Thyroid gland (tissue), 4 donors: Measurements from ENCODE around the gene CD274.

Experiments
- POLR2A ChIP-seq, 2 donors: fragments of 450-650 bp; IDR thresholded peaks; one replicate each; pipeline ENCODE4 v1.6.1; 2017; ENCODE audit warnings: antibody characterized with exemption in 2 of 2, mild to moderate bottlenecking in 2 of 2, moderate library complexity in 1 of 2
- TF ChIP-seq, protein P1 (sequence below), 6 experiments: fragments of 200-600 bp in 3 of 6; fragments of 450-650 bp in 3 of 6; sonication (generic) in 3 of 6; IDR thresholded peaks; one replicate each; pipeline ENCODE4 v1.5.1; 2016 to 2019; ENCODE audit warnings: antibody characterized with exemption in 6 of 6, mild to moderate bottlenecking in 2 of 6, inconsistent platforms in 1 of 6, moderate library complexity in 1 of 6

DNA sequence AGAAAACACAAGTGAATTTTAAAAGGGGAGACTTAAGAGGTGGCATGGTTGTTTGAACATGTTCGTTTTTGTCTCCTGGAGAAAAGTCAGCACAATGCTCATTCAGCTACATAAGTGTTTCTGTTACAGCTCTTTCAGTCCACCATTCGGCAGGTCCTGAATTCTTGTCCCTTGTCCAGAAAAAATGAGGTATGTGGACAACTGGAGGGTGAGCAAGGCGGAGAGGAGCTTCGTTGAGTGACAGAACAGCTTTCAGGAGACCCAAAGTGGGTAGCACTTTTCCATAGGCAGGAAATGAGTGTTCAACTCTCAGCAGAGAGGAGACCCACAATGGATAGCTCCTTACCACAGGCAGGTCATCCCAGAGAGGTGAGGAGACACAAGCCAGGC lies 64.9 kb downstream of the CD274 start:
- TF ChIP-seq, protein P1, sequence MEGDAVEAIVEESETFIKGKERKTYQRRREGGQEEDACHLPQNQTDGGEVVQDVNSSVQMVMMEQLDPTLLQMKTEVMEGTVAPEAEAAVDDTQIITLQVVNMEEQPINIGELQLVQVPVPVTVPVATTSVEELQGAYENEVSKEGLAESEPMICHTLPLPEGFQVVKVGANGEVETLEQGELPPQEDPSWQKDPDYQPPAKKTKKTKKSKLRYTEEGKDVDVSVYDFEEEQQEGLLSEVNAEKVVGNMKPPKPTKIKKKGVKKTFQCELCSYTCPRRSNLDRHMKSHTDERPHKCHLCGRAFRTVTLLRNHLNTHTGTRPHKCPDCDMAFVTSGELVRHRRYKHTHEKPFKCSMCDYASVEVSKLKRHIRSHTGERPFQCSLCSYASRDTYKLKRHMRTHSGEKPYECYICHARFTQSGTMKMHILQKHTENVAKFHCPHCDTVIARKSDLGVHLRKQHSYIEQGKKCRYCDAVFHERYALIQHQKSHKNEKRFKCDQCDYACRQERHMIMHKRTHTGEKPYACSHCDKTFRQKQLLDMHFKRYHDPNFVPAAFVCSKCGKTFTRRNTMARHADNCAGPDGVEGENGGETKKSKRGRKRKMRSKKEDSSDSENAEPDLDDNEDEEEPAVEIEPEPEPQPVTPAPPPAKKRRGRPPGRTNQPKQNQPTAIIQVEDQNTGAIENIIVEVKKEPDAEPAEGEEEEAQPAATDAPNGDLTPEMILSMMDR (IDR thresholded peaks at IDR 0.05), result no peak
- no peak for TF ChIP-seq POLR2A (IDR thresholded peaks at IDR 0.05)
